Mesothelial cell of epicardium (in vitro differentiated cells): Measurements from ENCODE around the gene FREM2. TPM values are rescaled to one million over a fixed set of nuclear protein-coding genes. Genes with fewer than 3 reads are reported as not detected.

Experiments used
- DNase-seq, 2 experiments: peaks; one replicate each; pipeline ENCODE4 v3.0.0; 2021; ENCODE audit warnings: low spot score in 2 of 2; ENCODE audit not compliant: unreplicated experiment in 2 of 2
- H3K27ac Mint-ChIP-seq: 2 replicates; pipeline ENCODE4 v1.8.0; 2021; ENCODE audit warnings: mixed read lengths
- H3K27me3 Mint-ChIP-seq: 2 replicates; pipeline ENCODE4 v1.8.0; 2021; ENCODE audit warnings: low read depth, mixed read lengths
- H3K36me3 Mint-ChIP-seq: 2 replicates; pipeline ENCODE4 v1.8.0; 2021; ENCODE audit warnings: mixed read lengths
- H3K4me1 Mint-ChIP-seq: 2 replicates; pipeline ENCODE4 v1.8.0; 2021; ENCODE audit warnings: mixed read lengths
- H3K4me3 Mint-ChIP-seq: 2 replicates; pipeline ENCODE4 v1.8.0; 2021; ENCODE audit warnings: mild to moderate bottlenecking, moderate library complexity, mixed read lengths
- H3K9me3 Mint-ChIP-seq: 2 replicates; pipeline ENCODE4 v1.8.0; 2021; ENCODE audit warnings: mixed read lengths
- CTCF ChIP-seq: fragments of 200-600 bp; sonication (generic); IDR thresholded peaks from one replicate; pipeline ENCODE4 v1.5.0; 2021; ENCODE audit warnings: antibody characterized with exemption; ENCODE audit not compliant: unreplicated experiment
- total RNA-seq: library from RNA; stranded (reverse); gene quantifications from 3 replicates; pipeline ENCODE4 v1.2.1, GENCODE V29; 2021

FREM2 gene
- total RNA-seq, 1 donor from 2014 or later, result 83.5 TPM

GRCh38 chr13:38814331-38814730 lies 127.5 kb downstream of the FREM2 start:
- Mint-ChIP-seq H3K4me1 (peaks cover 12% of the 10 kb centered on the region), H3K9me3 (peaks cover 48% of the 10 kb centered on the region), H3K4me3 (no peak overlapping the region), H3K27ac (peak overlapping the region; percentile 52), H3K36me3 (peaks cover 34% of the 10 kb centered on the region), H3K27me3 (no peaks in the 10 kb centered on the region)
- no peak for DNase-seq
- TF ChIP-seq CTCF, result no peak

GRCh38 chr13:38819053-38819452 lies 132.2 kb downstream of the FREM2 start:
- Mint-ChIP-seq H3K36me3 (peaks cover 15% of the 10 kb centered on the region), H3K9me3 (peaks cover 14% of the 10 kb centered on the region), H3K27ac (peak overlapping the region; percentile 77), H3K4me3 (no peak overlapping the region), H3K27me3 (no peaks in the 10 kb centered on the region), H3K4me1 (peaks cover 34% of the 10 kb centered on the region)
- TF ChIP-seq CTCF, result no peak
- DNase-seq, result no peak

GRCh38 chr13:38819596-38819995 lies 132.7 kb downstream of the FREM2 start:
- peak overlapping the region; percentile 78 for H3K27ac Mint-ChIP-seq
- no peak for TF ChIP-seq CTCF
- no peaks in the 10 kb centered on the region for H3K27me3 Mint-ChIP-seq
- peaks cover 31% of the 10 kb centered on the region for H3K4me1 Mint-ChIP-seq
- H3K9me3 Mint-ChIP-seq, result peaks cover 14% of the 10 kb centered on the region
- DNase-seq, result no peak
- no peak overlapping the region for H3K4me3 Mint-ChIP-seq
- H3K36me3 Mint-ChIP-seq, result peaks cover 15% of the 10 kb centered on the region

GRCh38 chr13:38821770-38822551 lies 135.1 kb downstream of the FREM2 start:
- peaks cover 5% of the 10 kb centered on the region for H3K9me3 Mint-ChIP-seq
- DNase-seq, result no peak
- no peak overlapping the region for H3K4me3 Mint-ChIP-seq
- peaks cover 8% of the 10 kb centered on the region for H3K36me3 Mint-ChIP-seq
- no peak for TF ChIP-seq CTCF
- H3K27me3 Mint-ChIP-seq, result no peaks in the 10 kb centered on the region
- H3K4me1 Mint-ChIP-seq, result peaks cover 31% of the 10 kb centered on the region
- H3K27ac Mint-ChIP-seq, result peak overlapping the region; percentile 32

- H3K27me3 Mint-ChIP-seq, result no peaks in the 10 kb centered on the region
- peaks cover 10% of the 10 kb centered on the region for H3K36me3 Mint-ChIP-seq
- H3K4me3 Mint-ChIP-seq, result no peak overlapping the region
- H3K9me3 Mint-ChIP-seq, result no peaks in the 10 kb centered on the region
- H3K4me1 Mint-ChIP-seq, result peaks cover 21% of the 10 kb centered on the region
- TF ChIP-seq CTCF, result no peak
- DNase-seq, result no peak
- no peak overlapping the region for H3K27ac Mint-ChIP-seq
These were observed 137.5 kb downstream of the FREM2 start for GRCh38 chr13:38824342-38824741.
